Measurements from ENCODE around the gene NFIL3. TPM values are rescaled to one million over a fixed set of nuclear protein-coding genes. Genes with fewer than 3 reads are reported as not detected.

NFIL3 gene
- total RNA-seq, 2 donors from 2014 or later = 24.6 to 57.8 TPM

DNA sequence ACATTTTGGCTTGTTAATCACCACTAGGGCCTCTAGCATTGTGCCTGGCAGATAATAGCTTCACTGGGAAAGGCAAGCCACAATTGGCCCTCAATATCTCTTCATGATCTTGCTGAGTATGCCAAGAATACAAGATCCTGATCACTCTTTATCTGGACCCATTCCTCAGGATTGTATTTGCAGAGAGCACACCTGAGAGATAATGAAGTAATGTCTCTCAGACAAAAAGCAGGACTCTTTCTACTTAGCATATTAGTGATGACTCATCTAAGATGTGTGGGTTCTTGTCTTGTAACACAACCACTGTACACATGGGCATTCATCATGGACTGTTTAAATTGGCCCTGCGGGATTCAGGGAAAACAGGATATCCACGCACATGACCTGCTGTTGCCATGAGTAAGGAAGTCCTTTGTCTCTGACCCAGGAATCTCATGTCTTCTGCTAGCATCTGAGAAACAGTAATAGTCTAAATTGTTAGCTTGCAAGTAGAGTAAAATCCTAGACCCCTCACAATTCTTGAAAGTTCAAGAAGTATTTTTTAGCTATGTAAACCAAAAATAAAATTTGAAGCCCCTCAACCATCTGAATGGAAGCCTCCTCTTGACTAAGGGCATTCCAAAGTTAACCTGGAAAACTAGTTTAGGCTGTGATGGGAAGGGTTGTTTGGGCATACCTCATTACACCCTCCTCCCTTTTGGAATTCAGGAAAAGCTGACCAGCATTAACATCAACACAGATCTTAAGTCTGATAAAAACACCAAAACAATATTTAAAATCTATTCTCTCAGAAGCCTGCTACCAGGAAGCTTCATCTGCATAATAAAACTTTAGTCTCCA lies 28.0 kb upstream of the NFIL3 start:
- ATAC-seq (ENCODE audit: insufficient number of reproducible peaks, low FRiP score, low read depth) = no peak
- Histone ChIP-seq H3K27me3 (replicated peaks; ENCODE audit: insufficient read depth) (no peaks in the 10 kb centered on the region), H3K27ac (no peak overlapping the region), H3K36me3 (no peaks in the 10 kb centered on the region), H3K9me3 (no peaks in the 10 kb centered on the region), H3K4me1 (ENCODE audit: control insufficient read depth in 1 of 2, low read depth in 2 of 2) (no peaks in the 10 kb centered on the region), H3K4me3 (no peak overlapping the region)
- no peak for DNase-seq (ENCODE audit: low spot score)
- no peak for TF ChIP-seq CTCF (IDR thresholded peaks at IDR 0.05)

- Histone ChIP-seq H3K4me3 (no peak overlapping the region), H3K27me3 (replicated peaks; ENCODE audit: insufficient read depth) (no peaks in the 10 kb centered on the region), H3K27ac (no peak overlapping the region), H3K36me3 (no peaks in the 10 kb centered on the region), H3K9me3 (peaks cover 10% of the 10 kb centered on the region), H3K4me1 (ENCODE audit: control insufficient read depth in 1 of 2, low read depth in 2 of 2) (no peaks in the 10 kb centered on the region)
- TF ChIP-seq CTCF (IDR thresholded peaks at IDR 0.05) = no peak
- DNase-seq (ENCODE audit: low spot score) (no peak), ATAC-seq (ENCODE audit: insufficient number of reproducible peaks, low FRiP score, low read depth) (no peak)
These were observed 21.5 kb upstream of the NFIL3 start for GRCh38 chr9:91445135-91445534.

- Histone ChIP-seq H3K27ac (no peak overlapping the region), H3K9me3 (peaks cover 10% of the 10 kb centered on the region), H3K4me1 (ENCODE audit: control insufficient read depth in 1 of 2, low read depth in 2 of 2) (no peaks in the 10 kb centered on the region), H3K36me3 (no peaks in the 10 kb centered on the region), H3K27me3 (replicated peaks; ENCODE audit: insufficient read depth) (no peaks in the 10 kb centered on the region), H3K4me3 (no peak overlapping the region)
- no peak for ATAC-seq (ENCODE audit: insufficient number of reproducible peaks, low FRiP score, low read depth)
- TF ChIP-seq CTCF (IDR thresholded peaks at IDR 0.05) = no peak
- DNase-seq (ENCODE audit: low spot score) = no peak
These were observed 20.4 kb upstream of the NFIL3 start for GRCh38 chr9:91443994-91444392.

DNA sequence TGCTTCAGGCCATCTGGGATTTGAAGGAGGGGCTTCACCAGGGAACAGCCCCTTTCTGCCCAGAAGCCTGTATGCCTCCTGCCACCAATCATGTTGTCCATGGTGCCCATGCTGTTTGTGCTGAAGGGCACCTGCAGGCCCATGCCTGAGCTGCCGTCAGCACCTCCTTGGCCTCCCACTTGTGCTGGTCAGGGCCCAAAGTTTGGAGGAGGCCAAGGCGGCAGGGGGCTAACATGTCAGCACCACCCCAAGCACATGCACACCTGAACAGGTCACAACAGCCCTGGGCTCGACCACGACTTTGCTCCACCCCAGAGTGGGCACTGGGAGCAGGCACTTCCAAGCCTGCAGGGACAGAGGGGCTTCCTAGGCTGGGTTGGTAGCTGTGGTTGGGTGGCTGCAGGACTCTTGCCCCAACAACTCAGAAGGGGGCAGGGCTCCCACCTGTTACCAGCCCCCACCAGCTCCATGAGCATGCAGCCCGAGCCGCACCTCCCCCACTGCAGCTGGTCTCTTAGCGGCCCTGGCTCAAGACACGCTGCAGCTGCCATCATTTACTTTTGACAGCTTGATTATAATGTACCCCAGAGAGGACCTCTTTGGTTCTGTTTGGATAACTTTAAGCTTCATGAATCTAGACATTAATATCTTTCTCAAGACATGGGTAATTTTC lies 19.8 kb upstream of the NFIL3 start:
- H3K27ac ChIP-seq = no peak overlapping the region
- no peaks in the 10 kb centered on the region for H3K27me3 ChIP-seq (replicated peaks; ENCODE audit: insufficient read depth)
- TF ChIP-seq CTCF (IDR thresholded peaks at IDR 0.05) = no peak
- no peak overlapping the region for H3K4me3 ChIP-seq
- H3K9me3 ChIP-seq = peaks cover 10% of the 10 kb centered on the region
- no peaks in the 10 kb centered on the region for H3K4me1 ChIP-seq (ENCODE audit: control insufficient read depth in 1 of 2, low read depth in 2 of 2)
- no peaks in the 10 kb centered on the region for H3K36me3 ChIP-seq
- no peak for DNase-seq (ENCODE audit: low spot score)
- no peak for ATAC-seq (ENCODE audit: insufficient number of reproducible peaks, low FRiP score, low read depth)

GRCh38 chr9:91436841-91437240 lies 13.2 kb upstream of the NFIL3 start:
- ATAC-seq (ENCODE audit: insufficient number of reproducible peaks, low FRiP score, low read depth) = no peak
- Histone ChIP-seq H3K4me3 (no peak overlapping the region), H3K27ac (no peak overlapping the region), H3K36me3 (no peaks in the 10 kb centered on the region), H3K27me3 (replicated peaks; ENCODE audit: insufficient read depth) (no peaks in the 10 kb centered on the region), H3K4me1 (ENCODE audit: control insufficient read depth in 1 of 2, low read depth in 2 of 2) (no peaks in the 10 kb centered on the region), H3K9me3 (no peaks in the 10 kb centered on the region)
- DNase-seq (ENCODE audit: low spot score) = no peak
- no peak for TF ChIP-seq CTCF (IDR thresholded peaks at IDR 0.05)

All from thoracic aorta (tissue), 2 donors.